Activated B cell treated with CpG ODN at 0.5 μM for 24 hours (primary cell): ENCODE data around the gene CELSR1. TPM values are rescaled to one million over a fixed set of nuclear protein-coding genes. Genes with fewer than 3 reads are reported as not detected.

Experiments
- ATAC-seq: fragments of 200-7000 bp; cut with Tn5 transposase; one replicate; pipeline ENCODE4 v1.10.0; 2021; ENCODE audit warnings: low read depth, mild to moderate bottlenecking, moderate library complexity
- CTCF ChIA-PET: fragments of 350-600 bp; sonication (Branson Sonifier 250); formaldehyde crosslinking; loops from one replicate; lab custom pipeline; 2021; ENCODE audit warnings: antibody characterized with exemption; lab: Charles Lee
- POLR2A ChIA-PET: fragments of 350-600 bp; sonication (Branson Sonifier 250); formaldehyde crosslinking; loops from one replicate; lab custom pipeline; 2021; ENCODE audit warnings: antibody characterized with exemption; lab: Charles Lee
- DNase-seq: peaks from one replicate; pipeline ENCODE4 v3.0.0; 2022
- H3K27ac Mint-ChIP-seq: one replicate; pipeline ENCODE4 v1.8.0; 2020; ENCODE audit warnings: mixed read lengths
- H3K27me3 Mint-ChIP-seq: one replicate; pipeline ENCODE4 v1.8.0; 2021; ENCODE audit warnings: mixed read lengths
- H3K36me3 Mint-ChIP-seq: one replicate; pipeline ENCODE4 v1.8.0; 2021; ENCODE audit warnings: low read depth, mixed read lengths
- H3K4me1 Mint-ChIP-seq: one replicate; pipeline ENCODE4 v1.8.0; 2021; ENCODE audit warnings: mixed read lengths
- H3K4me3 Mint-ChIP-seq: one replicate; pipeline ENCODE4 v1.8.0; 2020; ENCODE audit warnings: mild to moderate bottlenecking, mixed read lengths
- H3K9me3 Mint-ChIP-seq: one replicate; pipeline ENCODE4 v1.8.0; 2020; ENCODE audit warnings: mixed read lengths
- CTCF ChIP-seq: fragments of 200-600 bp; IDR thresholded peaks from one replicate; pipeline ENCODE4 v1.8.0; 2022; ENCODE audit warnings: antibody characterized with exemption, mild to moderate bottlenecking
- intact Hi-C: fragments of 100-400 bp; cut with micrococcal nuclease; formaldehyde crosslinking; loops from one replicate; pipeline ENCODE4 v1.15.1; 2024
- total RNA-seq: library from RNA; stranded (reverse); gene quantifications from 2 replicates; pipeline ENCODE4 v1.2.3, GENCODE V29; 2022

CELSR1 gene
- total RNA-seq, 1 donor from 2014 or later: 12.3 TPM

GRCh38 chr22:46511151-46512038, 26.0 kb downstream of the CELSR1 start:
- DNase-seq (no peak), ATAC-seq (no peak)
- POLR2A ChIA-PET: no interaction called here
- Mint-ChIP-seq H3K27me3 (peaks cover 9% of the 10 kb centered on the region), H3K4me1 (peaks cover 5% of the 10 kb centered on the region), H3K9me3 (no peaks in the 10 kb centered on the region), H3K36me3 (no peaks in the 10 kb centered on the region), H3K27ac (no peak overlapping the region), H3K4me3 (no peak overlapping the region)
- no peak for TF ChIP-seq CTCF
- CTCF ChIA-PET: no interaction called here
- intact Hi-C loops: no loop called here

- TF ChIP-seq CTCF: no peak
- H3K4me3 Mint-ChIP-seq: no peak overlapping the region
Observed at GRCh38 chr22:46509416-46510089, 27.9 kb downstream of the CELSR1 start.

GRCh38 chr22:46508491-46508999, 28.9 kb downstream of the CELSR1 start:
- DNase-seq (no peak), ATAC-seq (no peak)
- no peak for TF ChIP-seq CTCF
- intact Hi-C loops: no loop called here
- no peak overlapping the region for H3K4me3 Mint-ChIP-seq
- ChIA-PET CTCF (no interaction called here), POLR2A (no interaction called here)
- no peaks in the 10 kb centered on the region for H3K9me3 Mint-ChIP-seq
- peaks cover 12% of the 10 kb centered on the region for H3K27me3 Mint-ChIP-seq
- H3K4me1 Mint-ChIP-seq: peaks cover 10% of the 10 kb centered on the region
- H3K36me3 Mint-ChIP-seq: no peaks in the 10 kb centered on the region
- H3K27ac Mint-ChIP-seq: no peak overlapping the region

More at GRCh38 chr22:46509416-46510089, 27.9 kb downstream of the CELSR1 start:
- Mint-ChIP-seq H3K27me3 (peaks cover 11% of the 10 kb centered on the region), H3K9me3 (no peaks in the 10 kb centered on the region), H3K27ac (no peak overlapping the region), H3K36me3 (no peaks in the 10 kb centered on the region), H3K4me1 (peaks cover 9% of the 10 kb centered on the region)
- ATAC-seq: no peak
- CTCF ChIA-PET: no interaction called here
- no peak for DNase-seq
- POLR2A ChIA-PET: interaction anchor here (0.6 kb wide), 1 partner anchor 20 kb away, joined by 3 read pairs; no protein-coding TSS in a partner anchor
- intact Hi-C loops: no loop called here

- intact Hi-C loops: no loop called here
- ATAC-seq: no peak
- no peak for TF ChIP-seq CTCF
Observed at GRCh38 chr22:46507451-46508425, 29.7 kb downstream of the CELSR1 start.

More at GRCh38 chr22:46507451-46508425, 29.7 kb downstream of the CELSR1 start:
- DNase-seq: no peak
- Mint-ChIP-seq H3K27me3 (peaks cover 16% of the 10 kb centered on the region), H3K9me3 (no peaks in the 10 kb centered on the region), H3K27ac (no peak overlapping the region), H3K4me1 (peaks cover 14% of the 10 kb centered on the region), H3K36me3 (no peaks in the 10 kb centered on the region), H3K4me3 (no peak overlapping the region)
- POLR2A ChIA-PET: no interaction called here
- CTCF ChIA-PET: no interaction called here
